Measurements from ENCODE around the gene NUP210. TPM values are rescaled to one million over a fixed set of nuclear protein-coding genes. Genes with fewer than 3 reads are reported as not detected.

The NUP210 gene
- total RNA-seq, 1 donor from 2014 or later: 91.9 TPM

- Mint-ChIP-seq H3K9me3 (no peaks in the 10 kb centered on the region), H3K4me1 (peaks cover 29% of the 10 kb centered on the region), H3K27ac (peak overlapping the region; percentile 41), H3K4me3 (no peak overlapping the region), H3K27me3 (no peaks in the 10 kb centered on the region), H3K36me3 (ENCODE audit: low read depth) (peaks cover 81% of the 10 kb centered on the region)
- no peak for ATAC-seq (ENCODE audit: low read depth)
- no peak for TF ChIP-seq CTCF (IDR thresholded peaks at IDR 0.05)
- ChIA-PET CTCF (no interaction called here), POLR2A (no interaction called here)
- DNase-seq: no peak
- intact Hi-C loops (cut with micrococcal nuclease): no loop called here
Measured at GRCh38 chr3:13348661-13349396, 71.3 kb downstream of the NUP210 start.

DNA sequence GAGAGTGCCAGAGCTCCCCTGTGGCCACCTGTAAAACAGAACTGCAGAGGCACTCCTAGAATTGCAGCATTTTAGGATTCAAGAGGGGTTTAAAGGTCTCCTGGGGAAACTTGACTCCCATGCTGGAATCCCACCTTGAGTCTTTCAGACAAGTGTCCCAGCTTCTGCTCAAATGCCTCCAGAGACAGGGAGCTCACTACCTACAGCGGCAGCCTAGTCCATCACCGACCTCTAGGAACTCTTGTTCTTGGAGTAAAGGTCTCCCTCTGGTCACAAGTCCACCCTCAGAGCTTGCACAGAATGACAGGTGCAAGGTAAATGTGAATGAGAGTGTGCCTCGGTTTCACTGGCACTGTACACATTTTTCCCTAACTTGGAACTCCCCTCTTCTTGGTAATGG lies 72.0 kb downstream of the NUP210 start:
- H3K4me1 Mint-ChIP-seq: peaks cover 22% of the 10 kb centered on the region
- no peak for ATAC-seq (ENCODE audit: low read depth)
- intact Hi-C loops (cut with micrococcal nuclease): no loop called here
- no peak overlapping the region for H3K4me3 Mint-ChIP-seq
- H3K27ac Mint-ChIP-seq: no peak overlapping the region
- peaks cover 78% of the 10 kb centered on the region for H3K36me3 Mint-ChIP-seq (ENCODE audit: low read depth)
- no peak for TF ChIP-seq CTCF (IDR thresholded peaks at IDR 0.05)
- POLR2A ChIA-PET: no interaction called here
- no peaks in the 10 kb centered on the region for H3K27me3 Mint-ChIP-seq
- CTCF ChIA-PET: interaction anchor here (3.1 kb wide), 1 partner anchor 104 kb away, joined by 20 read pairs; no protein-coding TSS in a partner anchor
- DNase-seq: no peak
- no peaks in the 10 kb centered on the region for H3K9me3 Mint-ChIP-seq

DNA sequence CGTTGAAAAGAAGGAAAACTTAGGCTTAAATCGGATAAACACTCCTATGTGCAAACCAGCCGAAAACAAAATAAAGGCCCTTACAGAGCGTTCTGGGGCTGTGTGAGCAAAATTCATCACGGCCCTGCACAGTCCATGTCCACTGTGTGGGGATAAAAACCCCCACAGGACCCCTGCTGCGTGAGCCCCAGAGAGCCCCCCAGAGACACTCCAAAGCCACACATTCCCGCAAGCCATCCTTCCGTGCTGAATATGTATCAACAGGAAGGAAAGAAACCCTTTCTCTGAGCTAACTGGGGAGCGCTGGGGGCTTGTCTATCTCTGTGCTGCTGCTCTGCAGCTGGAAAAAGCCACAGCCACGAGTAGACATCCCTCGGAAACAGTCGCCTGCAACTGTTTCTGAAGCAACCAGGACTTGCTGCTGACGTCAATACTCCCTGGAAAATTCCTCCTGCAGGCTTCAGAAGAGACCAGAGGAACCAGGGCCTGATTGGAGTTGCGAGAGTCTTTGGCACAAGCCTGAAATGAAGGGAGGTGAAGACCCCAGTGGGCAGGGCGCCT lies 72.7 kb downstream of the NUP210 start:
- CTCF ChIA-PET: interaction anchor here (1.0 to 3.1 kb wide), 2 partner anchors 105 to 1500 kb away, joined by 3 to 20 read pairs; no protein-coding TSS in a partner anchor
- H3K4me3 Mint-ChIP-seq: no peak overlapping the region

DNA sequence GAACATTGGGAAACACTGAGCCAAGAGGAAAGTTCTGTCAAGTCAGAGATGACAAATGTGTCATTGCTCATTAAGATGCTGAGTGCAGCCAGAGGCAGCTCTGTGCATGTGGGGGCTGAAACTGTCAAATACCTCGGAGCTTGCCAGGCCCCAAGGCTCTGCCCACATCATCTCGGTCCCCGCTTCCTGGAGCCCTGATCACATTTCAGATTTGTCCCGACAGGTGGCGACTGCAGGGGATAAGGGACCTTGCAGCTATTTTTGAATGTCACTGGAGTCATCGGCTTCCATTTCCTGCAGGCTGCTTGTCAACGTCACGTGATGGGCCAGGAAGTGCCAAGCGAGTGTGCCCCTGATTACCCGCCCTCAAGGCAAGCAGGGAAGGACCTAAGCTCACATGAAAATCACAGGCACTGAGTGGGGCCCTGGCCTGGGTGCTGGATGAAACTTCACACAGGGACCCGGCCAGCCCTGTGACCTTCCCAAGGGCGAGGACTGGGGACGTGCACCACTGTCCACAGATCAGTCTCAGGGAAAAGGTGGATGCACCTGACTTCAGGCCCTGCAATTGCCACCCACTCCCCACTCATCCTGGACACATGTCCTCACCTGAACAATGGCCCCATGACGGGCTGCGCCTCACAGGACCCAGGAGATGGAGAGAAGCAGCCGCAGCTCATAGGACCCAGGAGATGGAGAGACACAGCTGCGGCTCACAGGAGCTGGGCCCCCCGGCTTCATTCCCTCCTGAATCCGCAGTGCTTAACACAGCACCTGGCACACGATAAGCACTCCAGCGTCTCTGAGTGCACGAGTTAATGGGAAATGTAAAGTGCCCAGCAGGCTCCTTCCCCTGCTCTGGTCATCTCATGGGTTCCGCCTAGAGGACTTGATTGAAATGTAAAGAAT lies 73.4 kb downstream of the NUP210 start:
- ChIA-PET CTCF (interaction anchor here (0.7 to 3.1 kb wide), 5 partner anchors 74 to 1499 kb away, joined by 3 to 20 read pairs (median 3); partner anchors contain the start of gene NUP210), POLR2A (interaction anchor here (0.7 to 1.0 kb wide), 2 partner anchors 74 to 133 kb away, joined by 3 read pairs; partner anchors contain the start of genes HDAC11 and NUP210)
- Mint-ChIP-seq H3K27me3 (no peaks in the 10 kb centered on the region), H3K4me3 (no peak overlapping the region), H3K27ac (peak overlapping the region; percentile 41), H3K9me3 (no peaks in the 10 kb centered on the region), H3K4me1 (peaks cover 15% of the 10 kb centered on the region), H3K36me3 (ENCODE audit: low read depth) (peaks cover 79% of the 10 kb centered on the region)
- no peak for DNase-seq
- peak; percentile 56 for ATAC-seq (ENCODE audit: low read depth)
- intact Hi-C loops (cut with micrococcal nuclease): loop anchor here (1.0 to 2.0 kb wide), 2 partner anchors 106 to 254 kb away; no protein-coding TSS in a partner anchor
- TF ChIP-seq CTCF (IDR thresholded peaks at IDR 0.05): no peak

More for the DNA sequence above, 72.7 kb downstream of the NUP210 start:
- DNase-seq (no peak), ATAC-seq (ENCODE audit: low read depth) (no peak)
- no peak for TF ChIP-seq CTCF (IDR thresholded peaks at IDR 0.05)
- Mint-ChIP-seq H3K36me3 (ENCODE audit: low read depth) (peaks cover 78% of the 10 kb centered on the region), H3K4me1 (peaks cover 15% of the 10 kb centered on the region), H3K27ac (peak overlapping the region; percentile 41), H3K9me3 (no peaks in the 10 kb centered on the region), H3K27me3 (no peaks in the 10 kb centered on the region)
- intact Hi-C loops (cut with micrococcal nuclease): loop anchor here (2.0 kb wide), 1 partner anchor 105 kb away; no protein-coding TSS in a partner anchor
- POLR2A ChIA-PET: no interaction called here
